KMS-11 (cell line): Measurements from ENCODE around the gene RAD51B.
A peak's percentile ranks its signal among the peaks of the same experiment; 100 is the strongest.

Experiments used
- H2AFZ ChIP-seq: fragments of 200-600 bp; sonication (generic); 2 replicates; pipeline ENCODE4 v1.6.1; 2016; ENCODE audit warnings: antibody characterized with exemption, mixed run types, low read depth
- H3K27ac ChIP-seq: fragments of 200-600 bp; sonication (generic); 2 replicates; pipeline ENCODE4 v1.6.1; 2016; ENCODE audit warnings: mild to moderate bottlenecking, mixed run types
- H3K27me3 ChIP-seq: fragments of 200-600 bp; sonication (generic); 2 replicates; pipeline ENCODE4 v1.6.1; 2017; ENCODE audit warnings: mild to moderate bottlenecking, low read depth, mixed run types, moderate library complexity; ENCODE audit not compliant: insufficient read depth
- H3K36me3 ChIP-seq: fragments of 200-600 bp; sonication (generic); 2 replicates; pipeline ENCODE4 v1.6.1; 2017; ENCODE audit warnings: mild to moderate bottlenecking, mixed run types; ENCODE audit not compliant: insufficient read depth
- H3K4me1 ChIP-seq: fragments of 200-600 bp; sonication (generic); 2 replicates; pipeline ENCODE4 v1.6.1; 2016; ENCODE audit warnings: mild to moderate bottlenecking, low read depth, mixed run types; ENCODE audit not compliant: poor library complexity, severe bottlenecking
- H3K4me2 ChIP-seq: fragments of 200-600 bp; sonication (generic); 2 replicates; pipeline ENCODE4 v1.7.0; 2016; ENCODE audit warnings: mild to moderate bottlenecking, mixed run types
- H3K4me3 ChIP-seq: fragments of 200-600 bp; sonication (generic); IDR thresholded peaks from 2 replicates; pipeline ENCODE4 v1.6.1; 2017; ENCODE audit warnings: low read depth, low read length, mixed read lengths; ENCODE audit not compliant: insufficient read depth
- H3K79me2 ChIP-seq: fragments of 200-600 bp; sonication (generic); 2 replicates; pipeline ENCODE4 v1.6.1; 2016; ENCODE audit warnings: low read depth, mixed run types; ENCODE audit not compliant: insufficient read depth
- H3K9ac ChIP-seq: fragments of 200-600 bp; sonication (generic); 2 replicates; pipeline ENCODE4 v1.6.1; 2016; ENCODE audit warnings: mild to moderate bottlenecking, mixed run types
- H4K20me1 ChIP-seq: fragments of 200-600 bp; sonication (generic); 2 replicates; pipeline ENCODE4 v1.6.1; 2016; ENCODE audit warnings: mild to moderate bottlenecking, mixed run types; ENCODE audit not compliant: insufficient read depth
- TF ChIP-seq, protein P1 (sequence below): fragments of 200-600 bp; sonication (generic); conservative IDR thresholded peaks from 2 replicates; pipeline ENCODE4 v1.6.1; 2017; ENCODE audit warnings: low read depth, mild to moderate bottlenecking, antibody characterized with exemption, low read length, moderate library complexity, mixed read lengths

Gene RAD51B

DNA sequence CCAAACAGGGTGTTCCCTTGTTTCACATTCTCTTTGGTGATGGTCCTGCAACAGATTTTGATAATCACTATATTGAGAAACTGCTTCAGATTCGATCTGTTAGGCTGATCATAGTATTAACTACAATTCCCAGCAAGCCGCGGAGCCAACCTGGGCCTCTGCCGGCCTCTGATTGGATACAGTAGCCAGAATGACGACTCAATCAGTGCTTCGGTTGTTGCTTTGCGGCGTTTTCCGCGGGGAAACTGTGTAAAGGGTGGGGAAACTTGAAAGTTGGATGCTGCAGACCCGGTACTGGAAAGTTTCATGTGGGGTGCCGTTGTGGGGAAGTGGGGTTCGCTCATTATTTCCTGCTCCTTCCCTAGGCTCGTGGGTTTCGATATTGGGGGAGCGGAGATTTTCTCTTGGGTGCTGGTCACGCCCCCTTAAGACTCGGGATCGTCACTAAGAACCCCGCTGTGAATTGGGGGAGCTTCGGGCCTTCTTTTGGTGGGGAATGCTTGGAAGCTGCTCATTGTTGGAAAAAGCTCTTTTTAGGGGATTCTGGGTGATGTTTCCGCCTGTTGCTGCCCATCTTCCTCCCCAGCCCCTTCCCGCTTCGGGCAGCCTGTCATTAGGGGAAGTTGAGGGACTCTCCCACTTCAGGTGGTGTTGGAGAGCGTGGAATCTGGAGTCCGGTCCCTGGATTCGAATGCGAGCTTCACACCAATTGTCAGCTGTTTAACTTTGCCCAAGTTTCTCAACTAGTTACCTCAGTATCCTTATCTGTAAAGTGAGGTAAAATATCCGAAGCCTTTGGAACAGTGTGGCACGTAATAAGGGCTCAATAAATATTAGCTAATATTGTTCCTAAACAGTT is at the start of gene RAD51B:
Gene RAD51B (plus strand): TSS at position 217 of the 859 bp plus-strand sequence.
- H2AFZ ChIP-seq: peak within 1 kb of the TSS; percentile 94
- TF ChIP-seq, protein P1, sequence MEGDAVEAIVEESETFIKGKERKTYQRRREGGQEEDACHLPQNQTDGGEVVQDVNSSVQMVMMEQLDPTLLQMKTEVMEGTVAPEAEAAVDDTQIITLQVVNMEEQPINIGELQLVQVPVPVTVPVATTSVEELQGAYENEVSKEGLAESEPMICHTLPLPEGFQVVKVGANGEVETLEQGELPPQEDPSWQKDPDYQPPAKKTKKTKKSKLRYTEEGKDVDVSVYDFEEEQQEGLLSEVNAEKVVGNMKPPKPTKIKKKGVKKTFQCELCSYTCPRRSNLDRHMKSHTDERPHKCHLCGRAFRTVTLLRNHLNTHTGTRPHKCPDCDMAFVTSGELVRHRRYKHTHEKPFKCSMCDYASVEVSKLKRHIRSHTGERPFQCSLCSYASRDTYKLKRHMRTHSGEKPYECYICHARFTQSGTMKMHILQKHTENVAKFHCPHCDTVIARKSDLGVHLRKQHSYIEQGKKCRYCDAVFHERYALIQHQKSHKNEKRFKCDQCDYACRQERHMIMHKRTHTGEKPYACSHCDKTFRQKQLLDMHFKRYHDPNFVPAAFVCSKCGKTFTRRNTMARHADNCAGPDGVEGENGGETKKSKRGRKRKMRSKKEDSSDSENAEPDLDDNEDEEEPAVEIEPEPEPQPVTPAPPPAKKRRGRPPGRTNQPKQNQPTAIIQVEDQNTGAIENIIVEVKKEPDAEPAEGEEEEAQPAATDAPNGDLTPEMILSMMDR: no peak
- H3K4me2 ChIP-seq: peak within 1 kb of the TSS; percentile 68
- H3K9ac ChIP-seq: peak within 1 kb of the TSS; percentile 53; the same call in 1 of the 2 replicates
- no peak within 1 kb of the TSS for H3K27ac ChIP-seq
- no peak within 1 kb of the TSS for H3K4me3 ChIP-seq
- peaks cover 14% of the 10 kb centered on the region for H3K4me1 ChIP-seq
- peaks cover 7% of the 10 kb centered on the region; the same call in 1 of the 2 replicates for H3K79me2 ChIP-seq
- no peaks in the 10 kb centered on the region for H3K36me3 ChIP-seq
- no peaks in the 10 kb centered on the region for H4K20me1 ChIP-seq
- H3K27me3 ChIP-seq: no peaks in the 10 kb centered on the region

DNA sequence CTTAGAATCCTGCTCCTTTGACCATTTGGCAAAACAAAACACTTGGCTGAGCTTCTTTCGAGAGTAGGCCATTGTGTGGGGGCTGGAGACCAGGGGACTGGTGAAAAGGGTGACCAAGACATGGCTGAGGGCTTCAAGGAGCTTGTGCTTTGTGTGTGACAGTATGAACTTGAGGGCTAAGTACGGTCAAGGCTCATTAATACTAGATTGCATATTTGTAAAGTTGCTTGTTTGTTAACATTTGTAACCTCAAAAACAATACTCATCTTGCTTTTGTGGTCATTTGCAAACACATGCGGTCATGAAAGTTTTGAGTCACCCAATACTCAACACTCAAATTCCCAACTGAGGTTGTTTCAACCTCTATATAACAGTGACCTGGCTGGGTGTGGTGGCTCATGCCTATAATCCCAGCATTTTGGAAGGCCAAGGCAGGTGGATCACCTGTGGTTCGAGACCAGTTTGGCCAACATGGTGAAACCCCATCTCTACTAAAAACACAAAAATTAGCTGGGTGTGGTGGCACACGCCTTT is 45.7 kb upstream of the RAD51B start:
- Histone ChIP-seq H3K4me3 (no peak overlapping the region), H2AFZ (no peak overlapping the region), H4K20me1 (no peaks in the 10 kb centered on the region), H3K36me3 (no peaks in the 10 kb centered on the region), H3K79me2 (no peaks in the 10 kb centered on the region), H3K9ac (no peak overlapping the region), H3K4me1 (no peaks in the 10 kb centered on the region), H3K4me2 (no peak overlapping the region), H3K27ac (no peak overlapping the region), H3K27me3 (no peaks in the 10 kb centered on the region)
- TF ChIP-seq, protein P1: no peak

DNA sequence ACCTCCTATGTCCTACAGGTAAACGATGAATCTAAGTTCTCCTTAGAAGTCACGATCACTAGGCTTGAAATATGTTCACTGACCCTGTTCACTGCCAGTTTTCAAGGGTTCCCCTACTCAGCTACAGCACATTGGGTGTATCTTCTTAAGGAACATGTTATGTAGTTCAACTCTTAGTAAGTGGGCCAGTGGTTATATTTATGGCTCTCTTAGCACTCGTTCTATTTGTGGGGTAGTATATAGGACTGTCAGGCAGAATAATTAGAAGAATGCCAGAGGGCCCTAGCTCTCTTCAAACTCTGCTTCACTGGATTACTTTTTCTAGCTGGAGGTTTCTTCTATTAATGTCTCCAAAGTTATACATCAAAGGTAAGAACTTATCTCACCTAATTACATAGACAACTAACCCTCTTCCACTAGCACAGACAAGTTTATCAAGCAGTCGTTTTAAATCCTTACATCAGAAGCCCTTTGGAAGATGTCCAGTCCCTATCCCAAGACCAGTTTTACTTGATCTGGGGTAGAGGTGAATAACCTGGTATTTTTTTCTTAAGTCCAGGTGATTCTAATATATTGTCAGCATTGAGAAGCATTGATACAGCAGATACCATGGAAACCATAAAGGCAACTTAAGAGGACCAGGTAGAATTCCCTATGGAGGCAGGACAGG is 42.8 kb upstream of the RAD51B start:
- no peak overlapping the region for H3K4me2 ChIP-seq
- H3K36me3 ChIP-seq: no peaks in the 10 kb centered on the region
- H3K4me1 ChIP-seq: no peaks in the 10 kb centered on the region
- no peak overlapping the region for H3K4me3 ChIP-seq
- no peaks in the 10 kb centered on the region for H4K20me1 ChIP-seq
- TF ChIP-seq, protein P1: no peak
- H3K27me3 ChIP-seq: no peaks in the 10 kb centered on the region
- H3K27ac ChIP-seq: no peak overlapping the region
- H3K79me2 ChIP-seq: no peaks in the 10 kb centered on the region
- no peak overlapping the region for H2AFZ ChIP-seq
- H3K9ac ChIP-seq: no peak overlapping the region

DNA sequence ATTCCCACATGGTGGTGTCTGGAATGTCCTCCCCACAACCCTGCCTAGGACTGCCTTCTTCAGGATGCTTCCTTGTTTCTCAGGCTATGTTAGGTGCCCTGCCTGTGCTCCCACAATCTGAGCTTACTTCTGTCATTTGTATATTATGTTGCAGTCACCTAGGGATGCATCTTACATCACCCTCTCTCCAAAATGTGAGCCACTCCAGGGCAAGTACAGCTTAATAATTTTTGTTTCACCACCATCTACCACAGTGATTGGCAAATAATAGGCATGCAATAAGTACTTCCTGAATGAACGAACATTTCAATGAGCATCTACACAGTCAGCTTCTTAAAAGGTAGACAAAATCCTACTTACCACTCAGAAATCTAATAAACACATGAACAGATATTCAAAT is 40.8 kb upstream of the RAD51B start:
- no peak overlapping the region for H3K9ac ChIP-seq
- no peak overlapping the region for H3K4me2 ChIP-seq
- no peaks in the 10 kb centered on the region for H3K36me3 ChIP-seq
- no peaks in the 10 kb centered on the region for H4K20me1 ChIP-seq
- no peak overlapping the region for H2AFZ ChIP-seq
- TF ChIP-seq, protein P1: no peak
- no peak overlapping the region for H3K27ac ChIP-seq
- H3K4me1 ChIP-seq: no peaks in the 10 kb centered on the region
- H3K79me2 ChIP-seq: no peaks in the 10 kb centered on the region
- H3K27me3 ChIP-seq: no peaks in the 10 kb centered on the region
- H3K4me3 ChIP-seq: no peak overlapping the region
